ENCODE data around the gene GPR161. TPM values are rescaled to one million over a fixed set of nuclear protein-coding genes. Genes with fewer than 3 reads are reported as not detected.

GPR161 gene
- polyA plus RNA-seq, 1 donor (not counting 4 experiments of a cell fraction or from before 2014, with no cell fraction given), result 7.8 TPM

GRCh38 chr1:168129933-168130332 is 6.8 kb downstream of the GPR161 start:
- Histone ChIP-seq H3K4me2 (ENCODE audit: control insufficient read depth, extremely low read depth, insufficient read depth, low read depth, low read length) (no peak overlapping the region), H3K27ac (ENCODE audit: control insufficient read depth, insufficient read depth, low read length) (no peak overlapping the region), H3K9ac (ENCODE audit: control insufficient read depth, extremely low read depth, insufficient read depth, low read length) (no peak overlapping the region), H2AFZ (ENCODE audit: control insufficient read depth, low read length) (no peak overlapping the region), H3K79me2 (ENCODE audit: control insufficient read depth, insufficient read depth, low read length) (no peaks in the 10 kb centered on the region), H3K9me3 (ENCODE audit: control insufficient read depth, low read depth, low read length) (no peaks in the 10 kb centered on the region), H4K20me1 (ENCODE audit: control insufficient read depth, extremely low read depth, insufficient read depth, low read length) (no peaks in the 10 kb centered on the region), H3K4me1 (ENCODE audit: control insufficient read depth, extremely low read depth, insufficient read depth, low read length) (no peaks in the 10 kb centered on the region), H3K27me3 (ENCODE audit: control insufficient read depth, extremely low read depth, insufficient read depth, low read length) (no peaks in the 10 kb centered on the region), H3K36me3 (ENCODE audit: control insufficient read depth in 2 of 2, extremely low read depth in 1 of 2, insufficient read depth in 2 of 2, low read length in 2 of 2) (no peaks in the 10 kb centered on the region), H3K9me1 (ENCODE audit: control insufficient read depth, extremely low read depth, insufficient read depth, low read length) (no peaks in the 10 kb centered on the region), H3K4me3 (ENCODE audit: control insufficient read depth in 2 of 3, extremely low read depth in 1 of 3, insufficient read depth in 2 of 3, low read depth in 1 of 3, low read length in 3 of 3) (no peak overlapping the region)
- FAIRE-seq, result no peak
- TF ChIP-seq EZH2 (IDR thresholded peaks at IDR 0.05; ENCODE audit: low read length), result no peak
- TF ChIP-seq CTCF (optimal IDR thresholded peaks at IDR 0.05 in 1 of 3, IDR thresholded peaks at IDR 0.05 in 1 of 3, conservative IDR thresholded peaks at IDR 0.05 in 1 of 3; ENCODE audit: extremely low read depth in 1 of 3, insufficient read depth in 2 of 3, low read length in 3 of 3), result no peak
- dilution Hi-C loops (cut with MboI; ENCODE audit: extremely low pct_ligation_motif_present, low sequenced_read_pairs), result no loop called here
- DNase-seq (ENCODE audit: low read depth, low spot score), result no peak

- DNase-seq (ENCODE audit: low read depth, low spot score), result no peak
- dilution Hi-C loops (cut with MboI; ENCODE audit: extremely low pct_ligation_motif_present, low sequenced_read_pairs), result no loop called here
- Histone ChIP-seq H3K27ac (ENCODE audit: control insufficient read depth, insufficient read depth, low read length) (no peak overlapping the region), H3K4me1 (ENCODE audit: control insufficient read depth, extremely low read depth, insufficient read depth, low read length) (no peaks in the 10 kb centered on the region), H3K27me3 (ENCODE audit: control insufficient read depth, extremely low read depth, insufficient read depth, low read length) (no peaks in the 10 kb centered on the region), H3K9me3 (ENCODE audit: control insufficient read depth, low read depth, low read length) (no peaks in the 10 kb centered on the region), H3K9ac (ENCODE audit: control insufficient read depth, extremely low read depth, insufficient read depth, low read length) (no peak overlapping the region), H3K4me3 (ENCODE audit: control insufficient read depth in 2 of 3, extremely low read depth in 1 of 3, insufficient read depth in 2 of 3, low read depth in 1 of 3, low read length in 3 of 3) (no peak overlapping the region), H3K36me3 (ENCODE audit: control insufficient read depth in 2 of 2, extremely low read depth in 1 of 2, insufficient read depth in 2 of 2, low read length in 2 of 2) (peaks cover 0 to 1% of the 10 kb centered on the region in 2 experiments), H3K4me2 (ENCODE audit: control insufficient read depth, extremely low read depth, insufficient read depth, low read depth, low read length) (no peak overlapping the region), H3K9me1 (ENCODE audit: control insufficient read depth, extremely low read depth, insufficient read depth, low read length) (no peaks in the 10 kb centered on the region), H4K20me1 (ENCODE audit: control insufficient read depth, extremely low read depth, insufficient read depth, low read length) (no peaks in the 10 kb centered on the region), H2AFZ (ENCODE audit: control insufficient read depth, low read length) (no peak overlapping the region), H3K79me2 (ENCODE audit: control insufficient read depth, insufficient read depth, low read length) (no peaks in the 10 kb centered on the region)
- FAIRE-seq, result no peak
- TF ChIP-seq EZH2 (IDR thresholded peaks at IDR 0.05; ENCODE audit: low read length), result no peak
- no peak for TF ChIP-seq CTCF (optimal IDR thresholded peaks at IDR 0.05 in 1 of 3, IDR thresholded peaks at IDR 0.05 in 1 of 3, conservative IDR thresholded peaks at IDR 0.05 in 1 of 3; ENCODE audit: extremely low read depth in 1 of 3, insufficient read depth in 2 of 3, low read length in 3 of 3)
These were observed 9.2 kb downstream of the GPR161 start for GRCh38 chr1:168127503-168127902.
